Activated CD4-positive, alpha-beta T cell treated with anti-CD3 and anti-CD28 coated beads, Interleukin-2, amount 50 U/mL, for 24 hours (primary cell): ENCODE data around the gene LRRC75B.
"Not testable (repeated sequence)": the region's sequence is repeated elsewhere in the genome, so short reads cannot be mapped to it uniquely, and the experiment has no call there.

ENCODE experiments used
- DNase-seq, 2 donors: peaks; one replicate each; pipeline ENCODE4 v3.0.0-alpha.2; 2020; ENCODE audit warnings: low read depth in 1 of 2, low spot score in 1 of 2

Gene LRRC75B

GRCh38 chr22:24602847-24603769 lies 10.2 kb upstream of the LRRC75B start, which contains the start of gene GGT1:
Gene GGT1, plus strand, starts transcription at chr22:24603193. Its CDS starts 7,889 bp downstream, at chr22:24611082.
- DNase-seq: not testable (repeated sequence)

- DNase-seq: not testable (repeated sequence)
Observed at GRCh38 chr22:24602105-24602749, 9.4 kb upstream of the LRRC75B start.

- DNase-seq: no peak
Observed at GRCh38 chr22:24601217-24602104, 8.6 kb upstream of the LRRC75B start.

- DNase-seq: not testable (repeated sequence)
Observed at GRCh38 chr22:24599958-24600715, 7.3 kb upstream of the LRRC75B start.

- no peak for DNase-seq
Observed at GRCh38 chr22:24599514-24599913, 6.6 kb upstream of the LRRC75B start.

- not testable (repeated sequence) for DNase-seq
Observed at GRCh38 chr22:24597076-24597475, 4.2 kb upstream of the LRRC75B start.

GRCh38 chr22:24595863-24596262 lies 3.0 kb upstream of the LRRC75B start:
- no peak for DNase-seq

GRCh38 chr22:24595228-24595627 lies 2.4 kb upstream of the LRRC75B start:
- DNase-seq: no peak

- no peak for DNase-seq
Observed at GRCh38 chr22:24594569-24595120, 1.8 kb upstream of the LRRC75B start.

GRCh38 chr22:24593836-24594568 lies 1.1 kb upstream of the LRRC75B start:
- DNase-seq: no peak

- not testable (repeated sequence) for DNase-seq
Observed at GRCh38 chr22:24593559-24593835, 624 bp upstream of the LRRC75B start.

- DNase-seq: no peak
Observed at GRCh38 chr22:24592058-24592850, 619 bp downstream of the LRRC75B start.

GRCh38 chr22:24591286-24591830 lies 1.5 kb downstream of the LRRC75B start:
- no peak for DNase-seq

- DNase-seq: no peak
Observed at GRCh38 chr22:24590596-24591173, 2.2 kb downstream of the LRRC75B start.

- no peak for DNase-seq
Observed at GRCh38 chr22:24589518-24590030, 3.3 kb downstream of the LRRC75B start.

- DNase-seq: no peak
Observed at GRCh38 chr22:24588757-24589481, 4.0 kb downstream of the LRRC75B start.

GRCh38 chr22:24588381-24588756 lies 4.5 kb downstream of the LRRC75B start:
- DNase-seq: no peak
